ENCODE data around the gene STK4.
A peak's percentile ranks its signal among the peaks of the same experiment; 100 is the strongest.

Gene STK4

DNA sequence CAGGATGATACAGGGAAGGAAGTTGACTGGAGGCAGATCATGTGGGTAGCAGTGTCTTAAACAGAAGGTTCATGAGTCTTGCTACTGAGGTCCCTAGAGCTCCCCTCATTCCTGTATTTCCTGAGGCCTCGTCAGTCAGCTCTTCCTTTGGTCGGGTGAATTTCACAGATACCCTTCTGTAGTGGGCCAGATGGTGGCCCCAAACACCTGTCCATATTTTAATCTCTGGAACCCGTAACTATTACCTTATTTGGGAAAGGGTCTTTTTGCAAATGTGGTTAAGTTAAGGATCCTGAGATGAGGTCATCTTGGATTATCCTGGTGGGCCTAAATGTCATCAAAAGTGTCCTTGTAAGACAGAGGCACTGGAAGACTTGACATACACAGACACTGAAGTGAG lies 125.1 kb downstream of the STK4 start:
- peak in 1 of 2 experiments; percentile 72 for DNase-seq

DNA sequence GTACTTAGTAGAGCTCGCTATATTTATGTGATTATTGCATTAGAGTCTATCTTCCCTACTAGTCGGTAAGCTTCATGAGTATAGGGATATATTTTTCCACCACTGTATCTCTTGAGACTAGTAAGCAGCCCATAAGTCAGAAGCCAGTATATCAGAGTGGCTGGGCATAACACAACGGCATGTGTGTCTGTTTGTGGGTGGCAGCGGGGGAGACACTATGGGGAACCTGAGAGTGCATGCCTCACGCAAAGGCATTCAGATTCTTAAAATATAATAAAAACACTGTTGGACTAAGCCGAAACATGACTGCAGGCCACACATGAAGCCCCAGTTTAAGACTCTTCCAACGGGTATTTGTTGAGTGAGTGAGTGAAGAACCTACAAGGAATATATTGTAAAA lies 126.6 kb downstream of the STK4 start:
- no peak for DNase-seq

GRCh38 chr20:45094201-45094600 lies 127.9 kb downstream of the STK4 start:
- DNase-seq = no peak

DNA sequence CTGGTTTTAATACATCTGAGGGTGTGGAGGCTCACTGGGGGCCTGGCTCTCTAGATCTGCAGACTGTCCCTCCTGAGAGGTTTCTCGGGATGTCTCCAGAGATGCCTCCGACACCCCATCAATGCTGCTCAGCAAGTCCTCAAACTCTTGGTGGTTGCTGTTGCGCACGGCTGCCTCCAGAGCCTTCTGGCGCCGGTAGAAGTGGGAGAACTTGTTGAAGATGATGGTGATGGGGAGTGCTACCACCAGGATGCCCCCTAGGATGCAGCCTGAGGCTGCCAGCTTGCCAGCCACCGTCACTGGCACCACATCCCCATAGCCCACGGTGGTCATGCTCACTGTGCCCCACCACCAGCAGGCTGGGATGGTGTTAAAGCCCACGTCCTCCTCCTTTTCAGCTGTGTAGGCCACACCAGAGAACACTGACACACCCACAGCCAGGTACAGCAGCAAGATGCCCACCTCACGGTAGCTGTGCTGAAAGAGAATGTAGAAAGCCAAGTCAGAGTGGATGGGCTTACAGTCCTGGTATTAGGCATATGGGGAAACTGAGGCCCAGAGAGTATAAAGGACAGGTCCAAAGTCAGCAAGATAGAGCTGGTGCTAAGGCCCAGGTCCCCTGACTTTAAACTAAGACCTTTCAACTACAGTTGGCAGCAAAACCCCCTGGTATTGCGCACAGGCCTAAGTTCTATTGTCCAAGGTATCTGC lies 128.7 kb downstream of the STK4 start:
- DNase-seq = no peak

- DNase-seq = peak in 1 of 2 experiments; percentile 55
Observed at GRCh38 chr20:45095805-45096238, 129.5 kb downstream of the STK4 start.

DNA sequence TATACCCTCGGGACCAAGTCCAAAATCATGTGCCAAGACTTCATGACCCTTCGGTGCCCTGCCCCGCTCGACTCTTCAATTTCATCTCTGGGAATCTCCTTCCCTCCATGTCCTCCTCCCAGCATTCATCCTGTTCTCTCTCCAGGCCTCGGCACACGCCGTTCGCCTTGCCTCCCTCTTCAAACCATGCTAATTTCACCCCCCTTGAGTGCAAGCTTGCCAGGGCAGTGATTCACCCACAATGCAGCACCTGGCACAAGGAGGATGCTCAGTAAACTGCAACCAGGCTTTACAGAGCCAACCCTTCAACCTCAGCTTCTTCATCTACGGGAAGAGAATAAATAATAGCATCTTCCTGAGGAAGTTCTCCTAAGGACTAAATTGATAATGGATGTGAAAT lies 130.5 kb downstream of the STK4 start:
- no peak for DNase-seq

DNA sequence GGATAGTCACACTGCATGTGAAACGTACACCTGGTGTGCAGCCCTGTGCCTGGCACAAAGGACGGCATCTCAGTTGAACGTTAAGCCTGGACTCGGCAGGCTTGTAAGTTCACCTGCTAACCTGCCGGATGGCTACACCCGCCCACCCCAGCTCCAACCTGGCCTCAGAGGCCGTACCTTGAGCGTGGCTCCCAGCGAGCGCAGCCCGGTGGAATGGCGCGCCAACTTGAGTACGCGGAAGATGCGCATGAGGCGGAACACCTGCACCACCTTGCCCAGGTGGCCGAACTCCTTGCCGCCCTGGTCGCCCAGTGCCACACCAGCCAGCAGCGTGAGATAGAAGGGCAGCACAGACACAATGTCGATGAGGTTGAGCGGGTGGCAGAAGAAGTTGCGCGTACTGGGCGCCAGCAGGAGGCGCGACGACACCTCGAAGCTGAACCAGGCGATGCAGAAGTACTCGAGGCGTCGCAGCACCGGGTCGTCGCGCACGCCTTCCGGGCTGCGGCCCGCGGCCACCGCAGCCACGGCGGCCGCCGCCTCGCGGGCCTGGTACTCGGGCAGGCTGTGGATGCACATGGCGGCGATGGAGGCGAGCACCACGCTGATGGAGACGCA lies 131.3 kb downstream of the STK4 start:
- peak in 1 of 2 experiments; percentile 58 for DNase-seq

DNA sequence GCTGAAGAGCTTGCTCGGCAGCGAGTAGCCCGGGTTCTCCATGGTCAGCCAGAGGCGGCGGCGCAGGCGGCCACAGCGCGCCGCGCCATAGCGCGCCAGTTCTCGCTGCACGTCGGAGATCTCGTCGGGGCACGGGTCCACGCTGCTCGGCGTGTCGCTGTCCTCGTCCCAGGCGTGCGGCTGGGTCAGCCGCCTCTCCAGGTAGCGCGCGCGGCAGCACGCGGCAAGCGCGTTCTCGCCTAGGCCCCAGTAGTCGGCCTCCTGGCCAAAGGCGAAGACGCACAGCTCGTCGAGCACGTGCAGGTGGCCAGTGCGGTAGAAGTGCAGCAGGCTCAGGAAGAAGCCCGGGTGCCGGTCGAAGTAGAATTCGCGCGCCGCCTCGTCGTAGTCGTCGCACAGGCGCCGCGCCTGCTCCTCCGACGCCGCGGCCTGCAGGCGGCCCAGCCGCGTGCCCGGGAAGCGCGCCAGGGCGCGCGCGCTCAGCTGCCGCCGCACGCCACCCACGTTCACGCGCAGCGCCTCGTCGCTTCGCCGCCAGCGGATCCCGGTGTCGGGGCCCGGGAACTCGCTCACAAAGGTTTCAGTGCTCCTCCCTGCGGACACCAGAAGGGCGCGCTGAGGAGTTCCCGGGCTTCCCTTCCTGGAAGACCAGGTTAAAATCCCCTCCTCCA lies 131.9 kb downstream of the STK4 start:
- peak; percentile 42 for DNase-seq

DNA sequence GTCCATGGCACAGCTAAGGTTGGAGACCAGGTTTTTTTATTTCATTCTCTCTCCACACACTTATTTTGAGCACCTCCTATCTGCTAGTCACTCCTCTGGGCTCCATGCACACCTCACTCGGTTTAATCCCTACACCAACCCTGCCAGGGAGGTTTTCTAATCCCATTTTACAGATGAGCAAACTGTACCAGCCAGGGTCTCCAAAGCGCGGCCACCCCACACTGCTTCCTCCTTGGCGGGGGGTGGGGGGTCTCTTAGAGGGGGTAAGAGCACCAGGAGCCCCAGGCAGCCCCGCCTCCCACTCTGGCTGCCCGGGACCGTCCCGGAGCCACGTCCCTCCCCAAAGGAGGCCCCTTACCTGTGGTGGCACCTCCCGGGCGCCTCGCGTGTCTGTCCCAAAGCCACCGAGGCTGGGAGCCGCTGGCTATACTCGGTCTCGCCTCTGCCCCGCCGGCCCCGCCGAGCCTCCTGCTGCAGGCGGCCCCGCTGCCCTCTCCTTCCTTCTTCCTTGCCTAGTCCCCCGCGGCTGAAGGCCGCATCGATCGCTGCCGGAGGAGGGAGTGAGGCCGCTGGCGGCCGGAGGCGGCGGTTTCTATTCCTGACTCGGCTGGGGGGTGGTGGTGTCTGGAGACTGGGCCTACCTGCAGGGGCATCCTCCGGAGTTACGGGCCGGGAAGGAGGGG lies 134.4 kb downstream of the STK4 start, which contains the start of gene KCNS1:
KCNS1 (minus strand) TSS at position 565 of the 683 bp plus-strand sequence. CDS start 1,891 bp downstream, outside the sequence.
- DNase-seq = no peak

DNA sequence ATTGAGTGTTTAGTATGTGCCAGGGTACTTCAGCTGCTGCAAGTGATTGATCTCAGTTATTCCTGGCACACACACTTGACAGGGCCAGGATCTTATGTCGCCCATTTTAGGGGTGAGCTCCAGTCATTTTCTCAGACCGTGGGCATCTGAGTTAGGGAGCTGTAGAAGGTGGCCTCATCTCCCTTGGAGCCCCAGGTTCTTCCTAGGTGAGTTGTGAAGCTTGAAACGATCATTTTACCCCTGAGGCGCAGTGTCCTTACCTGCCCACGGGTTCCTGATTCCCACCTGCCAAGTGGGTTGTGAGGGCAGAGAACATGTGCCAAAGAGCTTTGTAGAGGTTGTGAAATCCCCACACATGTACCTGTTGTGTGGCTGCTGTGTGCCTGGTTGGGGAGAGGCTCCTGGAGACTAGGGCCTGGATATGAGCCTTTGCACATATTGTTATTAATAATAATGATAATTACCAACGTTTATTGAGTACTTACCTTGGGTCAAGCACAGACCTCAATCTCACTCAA lies 135.1 kb downstream of the STK4 start:
- no peak for DNase-seq

DNA sequence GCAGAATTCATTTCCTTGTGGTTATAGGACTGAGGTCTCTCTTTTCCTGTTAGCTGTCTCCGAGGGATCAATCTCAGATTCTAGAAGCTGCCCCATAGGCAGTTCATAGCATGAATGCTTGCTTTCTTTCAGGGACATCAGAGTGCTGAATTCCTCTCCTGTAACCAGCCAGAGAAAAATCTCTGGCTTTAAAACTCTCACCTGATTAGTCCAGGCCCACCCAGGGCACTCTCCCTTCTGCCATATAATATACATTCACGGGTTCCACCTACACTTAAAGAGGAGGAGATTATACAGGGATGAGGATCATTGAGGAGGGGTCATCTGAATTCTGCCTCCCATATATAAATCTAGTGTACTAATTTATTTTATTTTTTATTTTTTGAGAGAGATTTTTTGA lies 136.8 kb downstream of the STK4 start:
- DNase-seq = no peak

DNA sequence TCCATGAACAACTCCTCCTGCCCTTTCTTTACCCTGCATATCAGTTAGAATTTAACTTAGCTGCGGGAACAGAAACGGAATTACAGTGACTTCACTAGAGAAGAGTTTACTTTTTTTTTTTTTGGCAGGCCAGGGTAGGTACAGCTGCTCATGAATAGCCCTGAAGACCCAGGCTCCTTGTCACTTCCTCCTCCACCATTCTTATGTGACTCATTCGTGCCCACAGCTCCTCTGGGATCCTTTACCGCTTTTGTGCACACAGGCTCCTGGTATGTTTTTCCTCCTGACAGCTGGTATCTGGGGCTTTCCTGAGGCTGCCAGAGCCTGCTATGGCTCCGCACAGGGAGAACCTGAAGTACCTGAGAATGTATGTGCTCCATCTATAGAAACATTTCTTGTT lies 138.5 kb downstream of the STK4 start:
- DNase-seq = no peak

GRCh38 chr20:45105317-45105716 lies 139.0 kb downstream of the STK4 start:
- DNase-seq = no peak

DNA sequence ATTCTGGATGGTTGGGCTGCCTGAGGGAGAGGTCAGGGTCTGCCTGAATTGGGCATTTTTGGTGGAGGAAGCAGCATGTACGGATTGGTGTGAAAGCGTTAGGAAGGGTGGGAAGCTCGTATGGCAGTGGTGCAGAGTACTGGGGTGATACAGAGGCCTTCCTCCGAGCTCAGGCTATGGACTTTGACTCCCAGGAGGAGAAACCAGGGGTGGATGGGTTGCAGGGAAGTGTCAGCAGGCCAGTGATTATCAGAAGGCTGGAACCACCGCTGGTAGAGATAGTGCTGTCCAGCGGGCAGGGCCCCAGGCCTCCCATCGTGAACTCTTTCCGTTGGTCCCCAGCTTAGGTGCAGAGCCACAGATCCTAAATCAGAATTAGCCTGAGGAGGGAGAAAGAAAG lies 143.3 kb downstream of the STK4 start:
- no peak for DNase-seq

DNA sequence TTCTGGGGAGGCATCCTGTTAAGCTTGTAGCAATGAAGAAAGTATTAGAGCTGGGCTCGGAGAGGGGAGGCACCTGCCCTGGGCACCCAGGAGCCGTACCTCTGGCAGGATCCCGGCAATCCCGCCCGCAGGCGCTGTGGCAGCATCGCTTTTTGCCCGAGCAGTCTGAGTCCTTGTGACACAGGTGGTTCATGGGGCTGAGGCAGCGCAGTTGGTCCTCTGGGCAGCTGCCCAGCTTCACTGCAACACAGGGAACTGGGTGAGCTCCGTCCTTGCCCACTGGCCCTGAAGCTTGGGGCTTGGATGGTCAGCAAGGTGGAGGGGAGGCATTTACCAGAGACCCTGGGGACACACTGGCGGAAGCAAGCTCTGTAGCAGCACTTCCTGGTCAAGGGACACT lies 144.0 kb downstream of the STK4 start:
- no peak for DNase-seq

GRCh38 chr20:45111285-45111684 lies 145.0 kb downstream of the STK4 start:
- no peak for DNase-seq

GRCh38 chr20:45111799-45112471 lies 145.6 kb downstream of the STK4 start:
- DNase-seq = peak in 1 of 2 experiments; percentile 19

DNA sequence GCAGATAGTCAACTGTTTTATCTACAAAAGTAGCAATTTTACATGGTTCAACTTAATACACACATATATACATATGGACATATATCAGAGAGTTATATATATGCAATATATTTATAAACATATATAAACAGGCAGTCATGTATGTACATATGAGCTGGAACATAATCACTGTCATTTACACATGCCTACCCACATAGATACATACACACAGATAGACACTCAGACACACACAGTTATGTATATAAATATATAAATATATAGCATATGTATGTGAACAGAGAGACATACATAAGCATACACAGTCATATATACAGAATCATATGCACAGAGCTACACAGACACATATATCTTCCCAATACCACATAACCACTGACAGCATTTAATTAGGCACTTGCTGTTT lies 146.4 kb downstream of the STK4 start:
- no peak for DNase-seq

DNA sequence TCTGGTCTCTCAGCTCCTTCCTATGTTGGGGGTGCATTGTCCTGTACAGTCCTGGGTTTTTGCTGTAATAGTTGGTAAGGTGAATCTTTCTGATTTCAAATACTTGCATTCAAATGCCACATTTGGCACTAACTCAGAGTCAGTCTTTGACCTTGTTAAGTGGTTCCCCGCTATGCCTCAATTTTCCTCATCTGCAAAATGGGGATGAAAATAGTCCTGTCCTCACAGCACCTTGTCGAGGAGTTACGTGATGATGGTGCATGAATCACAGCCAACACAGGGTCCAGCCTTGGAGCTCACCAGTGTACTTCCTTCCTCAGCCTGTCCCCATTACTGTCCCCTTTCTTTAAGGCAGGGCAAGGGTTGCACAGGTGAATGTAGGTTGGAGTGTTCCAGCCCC lies 147.6 kb downstream of the STK4 start:
- DNase-seq = no peak

DNA sequence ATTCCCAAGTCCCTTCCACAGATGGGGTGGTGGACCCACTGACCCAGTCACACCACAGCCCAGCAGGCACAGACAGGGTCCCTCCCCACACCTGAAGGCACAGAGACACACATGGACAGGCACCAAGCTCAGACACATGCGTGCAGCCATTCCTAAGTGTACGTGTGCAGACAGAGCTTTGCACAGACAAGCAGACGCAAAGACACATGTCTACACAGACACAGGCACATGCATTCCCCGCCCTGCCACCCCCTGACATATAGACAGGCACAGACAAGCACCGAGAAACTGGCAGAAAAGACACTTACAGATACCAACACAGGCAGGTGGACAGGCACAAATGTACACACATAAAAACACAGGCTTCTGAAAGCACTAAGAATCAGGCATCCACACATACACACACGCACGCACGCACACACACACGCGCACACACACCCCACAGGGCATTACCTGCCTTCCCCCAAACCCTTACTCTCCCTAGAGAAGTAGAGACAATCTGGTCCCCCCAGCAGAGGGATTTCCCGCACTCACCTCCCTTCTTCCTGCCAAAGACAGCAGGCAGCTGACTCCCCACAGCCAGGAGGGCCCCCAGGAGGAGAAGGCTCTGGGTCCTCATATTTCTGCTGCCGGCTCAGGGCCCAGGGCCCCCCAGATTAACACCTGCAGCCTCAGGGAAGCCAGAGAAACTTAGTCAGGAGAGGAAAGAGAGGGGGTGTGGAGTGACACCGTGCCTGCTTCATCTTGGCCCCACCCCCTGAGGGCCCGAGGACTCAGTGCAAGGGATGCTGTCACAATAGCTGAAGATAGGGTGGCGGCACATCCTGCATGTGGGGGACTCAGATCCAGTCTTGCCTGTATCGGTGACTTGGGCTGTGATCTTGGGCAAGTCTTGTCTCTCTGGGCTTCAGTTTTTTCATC lies 148.4 kb downstream of the STK4 start, which contains the start of gene WFDC5:
WFDC5 (minus strand) TSS at position 710 of the 921 bp plus-strand sequence; CDS start at position 619, 91 bp downstream.
- DNase-seq = no peak

GRCh38 chr20:45115386-45115774 lies 149.1 kb downstream of the STK4 start:
- no peak for DNase-seq
